Right atrium auricular region (tissue), 2 donors: ENCODE data around the gene KCNIP4. TPM values are rescaled to one million over a fixed set of nuclear protein-coding genes. Genes with fewer than 3 reads are reported as not detected.

Source experiments
- DNase-seq: peaks from one replicate; pipeline ENCODE4 v3.0.0-alpha.2; 2019; ENCODE audit warnings: low spot score
- H3K27ac ChIP-seq, 2 donors: fragments of 200-600 bp; sonication (generic); 1 replicate in 1 of 2; 2 replicates in 1 of 2; pipeline ENCODE4 v1.5.1; 2016 to 2019
- H3K27me3 ChIP-seq, 2 donors: fragments of 200-600 bp; sonication (generic); one replicate each; pipeline versions ENCODE4 v1.5.1 to v1.6.0; 2017 to 2019
- H3K36me3 ChIP-seq: fragments of 200-600 bp; sonication (generic); one replicate; pipeline ENCODE4 v1.5.1; 2016
- H3K4me1 ChIP-seq, 2 donors: fragments of 200-600 bp; sonication (generic); one replicate each; pipeline versions ENCODE4 v1.5.1 to v1.6.0; 2017 to 2019
- H3K4me3 ChIP-seq, 2 donors: fragments of 200-600 bp; sonication (generic); 1 replicate in 1 of 2; 2 replicates in 1 of 2; pipeline ENCODE4 v1.5.1; 2017 to 2019; ENCODE audit warnings: mild to moderate bottlenecking in 1 of 2, moderate library complexity in 1 of 2
- H3K9me3 ChIP-seq, 2 donors: fragments of 200-600 bp; sonication (generic); one replicate each; pipeline ENCODE4 v1.5.1; 2019
- total RNA-seq, 2 donors: library from RNA; depleted of rRNA; stranded (reverse); fragments of >200 nt; gene quantifications; one replicate each; pipeline ENCODE4 v1.1.0, GENCODE V29; 2016
- TF ChIP-seq, protein P1 (sequence below), 2 donors: fragments of 200-600 bp; sonication (generic); IDR thresholded peaks; one replicate each; pipeline ENCODE4 v1.5.1; 2019; ENCODE audit warnings: antibody characterized with exemption in 2 of 2

KCNIP4 gene
- total RNA-seq, 2 donors from 2014 or later = not detected

DNA sequence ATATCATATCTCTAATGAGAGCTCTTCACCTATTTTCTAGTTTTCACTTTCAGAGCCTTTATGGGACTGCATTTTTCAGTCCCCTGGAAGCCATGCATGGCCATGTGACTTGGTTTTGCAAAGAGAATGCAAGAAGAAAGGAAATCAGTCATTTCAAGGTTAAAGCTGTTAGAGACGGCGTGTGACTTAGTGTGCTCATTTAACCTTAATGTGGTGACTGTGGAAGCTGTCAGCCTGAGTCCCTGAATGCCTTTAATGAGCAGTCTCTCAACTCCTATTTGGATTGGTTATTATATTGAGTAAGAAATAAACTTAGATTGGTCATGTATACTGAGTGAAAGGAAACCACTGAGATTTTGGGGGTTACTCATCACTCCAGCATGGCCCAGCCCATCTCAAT lies 212.7 kb downstream of the KCNIP4 start:
- DNase-seq = no peak
- H3K4me1 ChIP-seq = no peaks in the 10 kb centered on the region
- H3K27me3 ChIP-seq = no peaks in the 10 kb centered on the region
- no peak overlapping the region for H3K4me3 ChIP-seq
- no peaks in the 10 kb centered on the region for H3K36me3 ChIP-seq
- H3K9me3 ChIP-seq = no peaks in the 10 kb centered on the region
- no peak overlapping the region for H3K27ac ChIP-seq
- TF ChIP-seq, protein P1, sequence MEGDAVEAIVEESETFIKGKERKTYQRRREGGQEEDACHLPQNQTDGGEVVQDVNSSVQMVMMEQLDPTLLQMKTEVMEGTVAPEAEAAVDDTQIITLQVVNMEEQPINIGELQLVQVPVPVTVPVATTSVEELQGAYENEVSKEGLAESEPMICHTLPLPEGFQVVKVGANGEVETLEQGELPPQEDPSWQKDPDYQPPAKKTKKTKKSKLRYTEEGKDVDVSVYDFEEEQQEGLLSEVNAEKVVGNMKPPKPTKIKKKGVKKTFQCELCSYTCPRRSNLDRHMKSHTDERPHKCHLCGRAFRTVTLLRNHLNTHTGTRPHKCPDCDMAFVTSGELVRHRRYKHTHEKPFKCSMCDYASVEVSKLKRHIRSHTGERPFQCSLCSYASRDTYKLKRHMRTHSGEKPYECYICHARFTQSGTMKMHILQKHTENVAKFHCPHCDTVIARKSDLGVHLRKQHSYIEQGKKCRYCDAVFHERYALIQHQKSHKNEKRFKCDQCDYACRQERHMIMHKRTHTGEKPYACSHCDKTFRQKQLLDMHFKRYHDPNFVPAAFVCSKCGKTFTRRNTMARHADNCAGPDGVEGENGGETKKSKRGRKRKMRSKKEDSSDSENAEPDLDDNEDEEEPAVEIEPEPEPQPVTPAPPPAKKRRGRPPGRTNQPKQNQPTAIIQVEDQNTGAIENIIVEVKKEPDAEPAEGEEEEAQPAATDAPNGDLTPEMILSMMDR (IDR thresholded peaks at IDR 0.05) = no peak

DNA sequence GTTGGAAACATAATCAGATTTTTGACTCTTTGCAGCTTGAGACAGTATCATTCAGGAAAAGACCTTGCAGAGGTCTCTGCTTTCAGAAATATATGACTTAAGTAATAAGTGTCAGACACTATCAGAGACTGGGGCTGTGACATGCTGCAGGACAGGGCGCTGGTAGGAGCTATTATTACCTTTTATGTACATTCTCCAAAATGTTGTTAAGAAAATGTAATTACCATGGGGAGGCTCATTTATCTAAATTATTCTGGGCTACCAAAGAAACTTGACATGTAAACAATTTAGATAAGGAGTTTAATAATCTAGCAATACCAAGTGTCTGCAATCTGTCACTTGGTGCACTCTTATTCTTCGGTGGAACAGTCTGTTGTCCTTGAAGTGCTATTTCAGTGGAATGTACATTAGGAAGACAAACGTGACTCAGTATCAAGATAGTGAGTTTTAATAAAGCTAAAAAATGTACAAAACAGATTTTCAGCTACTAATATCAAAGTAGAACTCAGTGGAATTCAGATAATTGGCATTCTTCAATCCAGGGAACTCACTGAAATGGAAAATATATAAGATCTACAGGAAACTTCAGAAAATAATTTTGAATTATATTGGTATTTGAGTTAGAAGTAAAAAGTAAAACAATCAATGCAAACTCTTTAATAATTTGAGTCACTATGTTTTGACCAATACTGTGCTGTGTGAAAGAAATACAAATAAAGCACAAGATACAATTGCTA lies 214.5 kb downstream of the KCNIP4 start:
- Histone ChIP-seq H3K27me3 (no peaks in the 10 kb centered on the region), H3K4me1 (no peaks in the 10 kb centered on the region), H3K27ac (no peak overlapping the region), H3K36me3 (no peaks in the 10 kb centered on the region), H3K4me3 (no peak overlapping the region), H3K9me3 (no peaks in the 10 kb centered on the region)
- TF ChIP-seq, protein P1 (IDR thresholded peaks at IDR 0.05) = no peak
- no peak for DNase-seq

DNA sequence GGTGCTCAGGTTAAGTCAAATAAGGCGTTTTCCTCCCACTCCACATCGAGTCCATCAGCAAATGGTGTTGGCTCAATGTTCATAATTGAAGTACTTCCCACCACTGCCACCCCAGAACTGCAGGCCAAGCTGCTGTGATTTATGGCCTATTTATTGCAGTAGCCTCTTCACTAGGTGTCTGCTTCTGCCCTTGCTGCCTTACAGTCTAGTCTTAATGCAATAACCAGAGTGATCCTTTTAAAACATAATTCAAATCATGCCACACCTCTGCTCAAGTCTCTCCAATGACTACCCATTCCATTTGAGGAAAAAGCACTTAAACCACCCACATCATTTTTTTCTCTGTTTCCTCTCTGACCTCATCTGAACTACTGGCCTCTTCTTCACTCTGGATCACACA lies 220.3 kb downstream of the KCNIP4 start:
- Histone ChIP-seq H3K27ac (no peak overlapping the region), H3K9me3 (no peaks in the 10 kb centered on the region), H3K36me3 (no peaks in the 10 kb centered on the region), H3K27me3 (no peaks in the 10 kb centered on the region), H3K4me1 (no peaks in the 10 kb centered on the region), H3K4me3 (no peak overlapping the region)
- TF ChIP-seq, protein P1 (IDR thresholded peaks at IDR 0.05) = no peak
- no peak for DNase-seq

DNA sequence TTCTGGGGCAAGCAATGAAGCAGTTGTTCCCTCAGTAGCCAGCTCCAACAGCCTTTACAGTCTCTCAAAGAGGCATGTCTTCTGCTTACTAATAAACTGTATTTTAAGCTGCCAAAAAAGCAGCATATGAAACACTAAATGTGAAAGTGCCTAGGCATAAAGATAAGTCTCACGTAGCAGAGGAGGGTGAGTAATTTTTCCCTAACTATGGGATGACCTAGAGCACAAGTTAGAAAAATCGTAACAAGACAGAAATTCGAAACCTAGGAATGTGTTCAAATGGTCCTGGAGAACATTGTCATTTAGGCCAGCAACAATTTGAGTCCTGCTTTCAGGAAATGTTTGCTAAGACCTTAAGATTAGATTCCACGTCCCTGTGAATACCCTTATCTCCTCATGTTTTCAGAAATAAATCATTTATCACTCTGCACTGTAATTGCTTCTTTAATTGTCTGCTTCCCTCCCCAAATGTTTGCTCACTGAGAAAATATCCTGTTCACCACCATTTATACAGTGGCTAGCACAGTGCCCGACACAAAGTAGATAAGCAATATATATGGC lies 222.2 kb downstream of the KCNIP4 start:
- no peak for DNase-seq
- no peak overlapping the region for H3K27ac ChIP-seq
- H3K4me1 ChIP-seq = no peaks in the 10 kb centered on the region
- H3K9me3 ChIP-seq = no peaks in the 10 kb centered on the region
- no peak overlapping the region for H3K4me3 ChIP-seq
- TF ChIP-seq, protein P1 (IDR thresholded peaks at IDR 0.05) = no peak
- no peaks in the 10 kb centered on the region for H3K36me3 ChIP-seq
- H3K27me3 ChIP-seq = no peaks in the 10 kb centered on the region

DNA sequence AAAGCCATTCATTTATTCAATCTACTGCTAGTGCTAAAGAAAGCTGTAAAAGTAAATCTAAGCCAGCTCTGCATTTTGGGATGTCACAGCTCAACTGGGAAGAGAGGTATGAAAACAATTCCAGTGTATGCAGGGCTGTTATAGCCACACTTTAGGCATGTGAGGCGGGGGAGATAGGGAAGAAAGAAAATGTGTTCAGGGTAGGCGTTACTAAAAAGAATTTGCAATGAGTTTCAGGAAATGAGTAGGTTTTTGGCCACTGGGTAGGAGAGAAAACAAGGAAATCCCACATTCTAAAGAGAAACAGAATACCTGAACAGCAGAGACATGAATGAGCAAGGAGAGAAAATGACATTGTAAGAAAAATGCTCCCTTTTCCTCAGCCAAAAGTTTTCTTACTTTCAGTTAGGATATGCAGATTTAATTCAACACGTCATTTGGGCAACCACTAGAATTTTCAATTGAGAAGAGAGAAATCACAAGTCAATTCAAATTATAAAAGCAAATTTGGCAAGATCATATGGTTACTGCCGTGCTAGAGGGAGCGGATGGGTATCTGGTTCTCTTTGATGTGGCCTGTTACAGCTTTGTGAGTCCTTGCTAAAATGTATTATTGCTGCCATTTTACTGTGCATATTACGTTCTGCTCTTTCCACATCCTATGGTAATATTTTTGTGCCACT lies 226.3 kb downstream of the KCNIP4 start:
- Histone ChIP-seq H3K27ac (no peak overlapping the region), H3K36me3 (no peaks in the 10 kb centered on the region), H3K4me1 (no peaks in the 10 kb centered on the region), H3K9me3 (no peaks in the 10 kb centered on the region), H3K4me3 (no peak overlapping the region), H3K27me3 (no peaks in the 10 kb centered on the region)
- DNase-seq = no peak
- TF ChIP-seq, protein P1 (IDR thresholded peaks at IDR 0.05) = no peak
